GM23338 (cell line): ENCODE results near the gene EML2. TPM values are rescaled to one million over a fixed set of nuclear protein-coding genes. Genes with fewer than 3 reads are reported as not detected.

Experiments
- ATAC-seq: fragments of 200-7000 bp; cut with Tn5 transposase; 3 replicates; pipeline ENCODE4 v1.9.1; 2020
- DNase-seq: peaks from one replicate; pipeline ENCODE4 v3.0.0-alpha.2; 2015; ENCODE audit warnings: low spot score
- H2AFZ ChIP-seq: fragments of 200-600 bp; sonication (generic); 2 replicates; pipeline ENCODE4 v1.8.0; 2016; ENCODE audit warnings: antibody characterized with exemption, mild to moderate bottlenecking, moderate library complexity
- H3F3A ChIP-seq: fragments of 200-600 bp; sonication (generic); replicated peaks from 2 replicates; pipeline ENCODE4 v1.8.0; 2017; ENCODE audit warnings: antibody characterized with exemption, mixed run types, low read depth
- H3K27ac ChIP-seq: fragments of 200-600 bp; sonication (generic); 2 replicates; pipeline ENCODE4 v1.6.1; 2016; ENCODE audit warnings: low read depth
- H3K27me3 ChIP-seq: fragments of 200-600 bp; sonication (generic); 2 replicates; pipeline ENCODE4 v1.8.0; 2016; ENCODE audit warnings: mild to moderate bottlenecking, mixed run types, moderate library complexity; ENCODE audit not compliant: insufficient read depth
- H3K36me3 ChIP-seq: fragments of 200-600 bp; sonication (generic); 2 replicates; pipeline ENCODE4 v1.8.0; 2016; ENCODE audit warnings: mild to moderate bottlenecking; ENCODE audit not compliant: insufficient read depth
- H3K4me1 ChIP-seq: fragments of 200-600 bp; sonication (generic); 2 replicates; pipeline ENCODE4 v1.8.0; 2016; ENCODE audit warnings: mild to moderate bottlenecking, moderate library complexity; ENCODE audit not compliant: insufficient read depth
- H3K4me2 ChIP-seq: fragments of 200-600 bp; sonication (generic); 2 replicates; pipeline ENCODE4 v1.7.1; 2017; ENCODE audit warnings: mixed run types
- H3K4me3 ChIP-seq: fragments of 200-600 bp; sonication (generic); 2 replicates; pipeline ENCODE4 v1.6.1; 2016; ENCODE audit warnings: mixed run types
- H3K79me2 ChIP-seq: fragments of 200-600 bp; sonication (generic); replicated peaks from 2 replicates; pipeline ENCODE4 v1.8.0; 2017; ENCODE audit warnings: mild to moderate bottlenecking; ENCODE audit not compliant: insufficient read depth
- H3K9me2 ChIP-seq: fragments of 200-600 bp; sonication (generic); 2 replicates; pipeline ENCODE4 v1.8.0; 2017; ENCODE audit not compliant: insufficient read depth
- H4K20me1 ChIP-seq: fragments of 200-600 bp; sonication (generic); replicated peaks from 2 replicates; pipeline ENCODE4 v1.8.0; 2017; ENCODE audit warnings: mild to moderate bottlenecking; ENCODE audit not compliant: insufficient read depth
- H3K27ac Mint-ChIP-seq: 2 replicates; pipeline ENCODE4 v1.8.0; 2020; ENCODE audit warnings: inconsistent platforms, mild to moderate bottlenecking, moderate library complexity, mixed read lengths
- H3K27me3 Mint-ChIP-seq: 3 replicates; pipeline ENCODE4 v1.8.0; 2022; ENCODE audit warnings: low read depth, mild to moderate bottlenecking, moderate library complexity, mixed read lengths, inconsistent platforms; ENCODE audit not compliant: insufficient read depth, poor library complexity
- H3K36me3 Mint-ChIP-seq: 3 replicates; pipeline ENCODE4 v1.8.0; 2021; ENCODE audit warnings: low read depth, mild to moderate bottlenecking, inconsistent platforms, moderate library complexity, mixed read lengths
- H3K4me1 Mint-ChIP-seq: 3 replicates; pipeline ENCODE4 v1.8.0; 2020; ENCODE audit warnings: mild to moderate bottlenecking, inconsistent platforms, mixed read lengths
- H3K4me3 Mint-ChIP-seq: 3 replicates; pipeline ENCODE4 v1.8.0; 2021; ENCODE audit warnings: moderate library complexity, mild to moderate bottlenecking, inconsistent platforms, mixed read lengths
- H3K9me3 Mint-ChIP-seq: 3 replicates; pipeline ENCODE4 v1.8.0; 2020; ENCODE audit warnings: moderate library complexity, mild to moderate bottlenecking, inconsistent platforms, mixed read lengths
- EZH2 ChIP-seq: fragments of 200-600 bp; sonication (generic); IDR thresholded peaks from one replicate; pipeline ENCODE4 v1.8.0; 2017; ENCODE audit warnings: antibody characterized with exemption, mild to moderate bottlenecking, low read depth; ENCODE audit not compliant: unreplicated experiment
- EZH2phosphoT487 ChIP-seq: fragments of 200-600 bp; sonication (generic); IDR thresholded peaks from one replicate; pipeline ENCODE4 v1.8.1; 2018; ENCODE audit warnings: antibody characterized with exemption; ENCODE audit not compliant: unreplicated experiment
- STAT1 ChIP-seq: IDR thresholded peaks from one replicate; pipeline ENCODE4 v1.6.1; 2016; ENCODE audit warnings: antibody characterized with exemption; ENCODE audit not compliant: unreplicated experiment
- long read RNA-seq: library from polyadenylated mRNA; unstranded; transcript quantifications from one replicate; pipeline ENCODE4 v2.0.0, GENCODE V29; 2020; ENCODE audit not compliant: unreplicated experiment
- polyA plus RNA-seq: library from polyadenylated mRNA; unstranded; fragments of >200 nt; fragmentation: Nextera tagmentation; extraction: Ambion mirVana; gene quantifications from 2 replicates; pipeline ENCODE4 v1.2.1, GENCODE V29; 2016
- total RNA-seq: library from RNA; depleted of rRNA; stranded (reverse); fragments of >200 nt; shearing (Covaris generic); gene quantifications from 2 replicates; pipeline ENCODE4 v1.2.3, GENCODE V29; 2014; rRNA removed
- TF ChIP-seq, protein P1 (sequence below), 2 experiments: fragments of 200-600 bp in 1 of 2; sonication (generic) in 1 of 2; conservative IDR thresholded peaks; 2 replicates each; pipeline versions ENCODE4 v1.5.1 to v1.6.1; 2016 to 2017; ENCODE audit warnings: antibody characterized with exemption in 2 of 2, low read depth in 2 of 2, mild to moderate bottlenecking in 2 of 2, moderate library complexity in 1 of 2
- TF ChIP-seq, protein P2 (sequence below): IDR thresholded peaks from one replicate; pipeline ENCODE4 v1.6.1; 2018; ENCODE audit warnings: antibody characterized with exemption; ENCODE audit not compliant: unreplicated experiment
- TF ChIP-seq, protein P3 (sequence below): IDR thresholded peaks from 2 replicates; pipeline ENCODE4 v1.6.1; 2016; ENCODE audit warnings: antibody characterized with exemption

The EML2 gene, protein sequence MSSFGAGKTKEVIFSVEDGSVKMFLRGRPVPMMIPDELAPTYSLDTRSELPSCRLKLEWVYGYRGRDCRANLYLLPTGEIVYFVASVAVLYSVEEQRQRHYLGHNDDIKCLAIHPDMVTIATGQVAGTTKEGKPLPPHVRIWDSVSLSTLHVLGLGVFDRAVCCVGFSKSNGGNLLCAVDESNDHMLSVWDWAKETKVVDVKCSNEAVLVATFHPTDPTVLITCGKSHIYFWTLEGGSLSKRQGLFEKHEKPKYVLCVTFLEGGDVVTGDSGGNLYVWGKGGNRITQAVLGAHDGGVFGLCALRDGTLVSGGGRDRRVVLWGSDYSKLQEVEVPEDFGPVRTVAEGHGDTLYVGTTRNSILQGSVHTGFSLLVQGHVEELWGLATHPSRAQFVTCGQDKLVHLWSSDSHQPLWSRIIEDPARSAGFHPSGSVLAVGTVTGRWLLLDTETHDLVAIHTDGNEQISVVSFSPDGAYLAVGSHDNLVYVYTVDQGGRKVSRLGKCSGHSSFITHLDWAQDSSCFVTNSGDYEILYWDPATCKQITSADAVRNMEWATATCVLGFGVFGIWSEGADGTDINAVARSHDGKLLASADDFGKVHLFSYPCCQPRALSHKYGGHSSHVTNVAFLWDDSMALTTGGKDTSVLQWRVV
- total RNA-seq (28.9 and 33.9 TPM in 2 replicates), polyA plus RNA-seq (7.1 and 8.0 TPM in 2 replicates)
- long read RNA-seq, partial matches to known transcripts: 1 of 3 reads
- long read RNA-seq, other reads (novel, unspliced or antisense): 0 of 3 reads

DNA sequence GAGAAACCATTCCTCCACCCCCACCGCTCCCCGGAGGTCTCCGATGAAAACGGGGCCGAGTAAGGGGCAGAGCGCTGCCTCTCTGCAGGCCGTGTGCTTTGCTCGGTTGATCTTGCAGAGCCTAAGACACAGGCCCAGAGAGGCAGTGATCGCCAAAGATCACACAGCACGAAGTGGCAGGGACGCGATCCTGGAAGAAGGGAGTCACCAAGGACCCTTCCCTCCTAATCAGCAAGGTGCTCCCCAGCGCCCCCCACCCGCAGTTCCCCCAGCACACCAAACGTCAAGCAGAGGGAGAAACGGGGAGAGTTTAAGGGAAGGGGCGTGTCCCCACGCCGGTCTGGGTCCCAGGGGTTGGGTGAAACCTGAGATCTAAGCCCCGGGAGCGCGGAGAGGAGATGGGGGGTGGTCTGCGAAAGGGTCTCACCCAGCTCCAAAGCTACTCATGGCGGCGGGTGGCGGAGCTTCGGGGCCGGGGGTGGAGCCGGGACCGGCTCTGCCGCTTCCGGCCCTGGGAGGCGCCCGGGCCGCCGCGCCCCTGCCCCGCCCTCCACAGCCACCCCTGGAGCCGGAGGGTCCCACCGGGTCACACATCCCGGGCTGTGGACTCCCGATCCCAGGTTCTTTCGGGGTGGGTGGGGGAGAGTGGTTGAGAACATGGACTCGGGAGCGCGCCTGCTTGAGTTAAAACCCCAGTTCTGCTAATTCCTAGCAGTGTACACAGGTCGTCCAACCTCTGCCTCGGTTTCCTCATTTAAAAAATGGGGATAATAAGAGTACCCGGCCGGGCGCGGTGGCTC is at the start of gene EML2:
EML2 (minus strand) TSS at position 468 of the 800 bp plus-strand sequence; CDS start at position 447, 21 bp downstream.
- ATAC-seq: peak; percentile 43
- peak within 1 kb of the TSS; percentile 92 for H3K27ac Mint-ChIP-seq
- peak within 1 kb of the TSS; percentile 76 for H2AFZ ChIP-seq

DNA sequence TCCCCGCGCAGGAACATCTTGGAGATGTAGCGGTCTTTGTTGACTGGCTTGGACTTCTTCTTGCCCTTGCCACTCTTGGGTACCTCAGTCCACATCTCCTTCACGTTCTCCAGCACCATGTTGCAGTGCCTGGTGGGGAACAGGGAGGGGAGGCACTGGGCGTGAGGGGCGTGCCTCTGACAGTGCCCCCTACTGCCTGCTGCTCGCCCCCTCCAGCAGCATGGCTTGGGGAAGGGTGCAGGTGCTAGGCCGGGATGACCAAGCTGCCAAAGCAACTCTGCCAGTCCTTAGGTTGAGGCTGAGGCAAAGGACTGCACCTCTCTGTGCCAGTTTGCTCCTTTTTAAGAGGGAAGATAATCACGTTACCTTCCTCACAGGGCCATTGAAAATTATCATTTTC is 48.4 kb upstream of the EML2 start:
- Mint-ChIP-seq H3K4me3 (no peak overlapping the region), H3K27ac (no peak overlapping the region), H3K36me3 (peaks cover 59% of the 10 kb centered on the region), H3K27me3 (peaks cover 18% of the 10 kb centered on the region), H3K4me1 (peaks cover 4% of the 10 kb centered on the region), H3K9me3 (no peaks in the 10 kb centered on the region; the same call in 2 of the 3 replicates)
- H3K27me3 ChIP-seq: no peaks in the 10 kb centered on the region
- H3K4me3 ChIP-seq: no peak overlapping the region
- H3K79me2 ChIP-seq: peaks cover 23% of the 10 kb centered on the region
- no peak overlapping the region for H3K4me2 ChIP-seq
- no peak for DNase-seq
- ATAC-seq: no peak
- peaks cover 11% of the 10 kb centered on the region; the same call in 1 of the 2 replicates for H3F3A ChIP-seq
- peaks cover 24% of the 10 kb centered on the region for H3K36me3 ChIP-seq
- TF ChIP-seq, protein P1, sequence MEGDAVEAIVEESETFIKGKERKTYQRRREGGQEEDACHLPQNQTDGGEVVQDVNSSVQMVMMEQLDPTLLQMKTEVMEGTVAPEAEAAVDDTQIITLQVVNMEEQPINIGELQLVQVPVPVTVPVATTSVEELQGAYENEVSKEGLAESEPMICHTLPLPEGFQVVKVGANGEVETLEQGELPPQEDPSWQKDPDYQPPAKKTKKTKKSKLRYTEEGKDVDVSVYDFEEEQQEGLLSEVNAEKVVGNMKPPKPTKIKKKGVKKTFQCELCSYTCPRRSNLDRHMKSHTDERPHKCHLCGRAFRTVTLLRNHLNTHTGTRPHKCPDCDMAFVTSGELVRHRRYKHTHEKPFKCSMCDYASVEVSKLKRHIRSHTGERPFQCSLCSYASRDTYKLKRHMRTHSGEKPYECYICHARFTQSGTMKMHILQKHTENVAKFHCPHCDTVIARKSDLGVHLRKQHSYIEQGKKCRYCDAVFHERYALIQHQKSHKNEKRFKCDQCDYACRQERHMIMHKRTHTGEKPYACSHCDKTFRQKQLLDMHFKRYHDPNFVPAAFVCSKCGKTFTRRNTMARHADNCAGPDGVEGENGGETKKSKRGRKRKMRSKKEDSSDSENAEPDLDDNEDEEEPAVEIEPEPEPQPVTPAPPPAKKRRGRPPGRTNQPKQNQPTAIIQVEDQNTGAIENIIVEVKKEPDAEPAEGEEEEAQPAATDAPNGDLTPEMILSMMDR (conservative IDR thresholded peaks at IDR 0.05; ENCODE audit: low read depth in 2 of 2): 0 out of 4 replicates have a peak, but pooled peaks of 1 of the 2 experiments have one; percentile 12
- TF ChIP-seq, protein P2, sequence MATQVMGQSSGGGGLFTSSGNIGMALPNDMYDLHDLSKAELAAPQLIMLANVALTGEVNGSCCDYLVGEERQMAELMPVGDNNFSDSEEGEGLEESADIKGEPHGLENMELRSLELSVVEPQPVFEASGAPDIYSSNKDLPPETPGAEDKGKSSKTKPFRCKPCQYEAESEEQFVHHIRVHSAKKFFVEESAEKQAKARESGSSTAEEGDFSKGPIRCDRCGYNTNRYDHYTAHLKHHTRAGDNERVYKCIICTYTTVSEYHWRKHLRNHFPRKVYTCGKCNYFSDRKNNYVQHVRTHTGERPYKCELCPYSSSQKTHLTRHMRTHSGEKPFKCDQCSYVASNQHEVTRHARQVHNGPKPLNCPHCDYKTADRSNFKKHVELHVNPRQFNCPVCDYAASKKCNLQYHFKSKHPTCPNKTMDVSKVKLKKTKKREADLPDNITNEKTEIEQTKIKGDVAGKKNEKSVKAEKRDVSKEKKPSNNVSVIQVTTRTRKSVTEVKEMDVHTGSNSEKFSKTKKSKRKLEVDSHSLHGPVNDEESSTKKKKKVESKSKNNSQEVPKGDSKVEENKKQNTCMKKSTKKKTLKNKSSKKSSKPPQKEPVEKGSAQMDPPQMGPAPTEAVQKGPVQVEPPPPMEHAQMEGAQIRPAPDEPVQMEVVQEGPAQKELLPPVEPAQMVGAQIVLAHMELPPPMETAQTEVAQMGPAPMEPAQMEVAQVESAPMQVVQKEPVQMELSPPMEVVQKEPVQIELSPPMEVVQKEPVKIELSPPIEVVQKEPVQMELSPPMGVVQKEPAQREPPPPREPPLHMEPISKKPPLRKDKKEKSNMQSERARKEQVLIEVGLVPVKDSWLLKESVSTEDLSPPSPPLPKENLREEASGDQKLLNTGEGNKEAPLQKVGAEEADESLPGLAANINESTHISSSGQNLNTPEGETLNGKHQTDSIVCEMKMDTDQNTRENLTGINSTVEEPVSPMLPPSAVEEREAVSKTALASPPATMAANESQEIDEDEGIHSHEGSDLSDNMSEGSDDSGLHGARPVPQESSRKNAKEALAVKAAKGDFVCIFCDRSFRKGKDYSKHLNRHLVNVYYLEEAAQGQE: no peak
- TF ChIP-seq STAT1: no peak
- TF ChIP-seq EZH2phosphoT487: no peak
- H3K9me2 ChIP-seq: no peaks in the 10 kb centered on the region
- H3K27ac ChIP-seq: no peak overlapping the region
- H2AFZ ChIP-seq: no peak overlapping the region
- H4K20me1 ChIP-seq: peaks cover 20% of the 10 kb centered on the region
- H3K4me1 ChIP-seq: peaks cover 5% of the 10 kb centered on the region; the same call in 1 of the 2 replicates

More for the DNA sequence above, at the start of gene EML2:
- peak; percentile 97 for DNase-seq
- Histone ChIP-seq H3K4me1 (peaks cover 32% of the 10 kb centered on the region), H3K4me3 (peak within 1 kb of the TSS; percentile 55), H3K36me3 (no peaks in the 10 kb centered on the region), H4K20me1 (no peaks in the 10 kb centered on the region), H3K27me3 (peaks cover 10% of the 10 kb centered on the region; the same call in 1 of the 2 replicates), H3F3A (peaks cover 38% of the 10 kb centered on the region), H3K4me2 (peak within 1 kb of the TSS; percentile 86), H3K9me2 (no peaks in the 10 kb centered on the region), H3K27ac (peak within 1 kb of the TSS; percentile 45; the same call in 1 of the 2 replicates), H3K79me2 (no peaks in the 10 kb centered on the region)
- H3K4me1 Mint-ChIP-seq: peaks cover 32% of the 10 kb centered on the region
- peaks cover 38% of the 10 kb centered on the region for H3K27me3 Mint-ChIP-seq
- H3K36me3 Mint-ChIP-seq: no peaks in the 10 kb centered on the region
- peaks cover 3% of the 10 kb centered on the region; the same call in 2 of the 3 replicates for H3K9me3 Mint-ChIP-seq
- TF ChIP-seq, protein P3, sequence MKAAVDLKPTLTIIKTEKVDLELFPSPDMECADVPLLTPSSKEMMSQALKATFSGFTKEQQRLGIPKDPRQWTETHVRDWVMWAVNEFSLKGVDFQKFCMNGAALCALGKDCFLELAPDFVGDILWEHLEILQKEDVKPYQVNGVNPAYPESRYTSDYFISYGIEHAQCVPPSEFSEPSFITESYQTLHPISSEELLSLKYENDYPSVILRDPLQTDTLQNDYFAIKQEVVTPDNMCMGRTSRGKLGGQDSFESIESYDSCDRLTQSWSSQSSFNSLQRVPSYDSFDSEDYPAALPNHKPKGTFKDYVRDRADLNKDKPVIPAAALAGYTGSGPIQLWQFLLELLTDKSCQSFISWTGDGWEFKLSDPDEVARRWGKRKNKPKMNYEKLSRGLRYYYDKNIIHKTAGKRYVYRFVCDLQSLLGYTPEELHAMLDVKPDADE: no peak
- TF ChIP-seq, protein P1 (conservative IDR thresholded peaks at IDR 0.05; ENCODE audit: low read depth in 2 of 2): peak; percentile 39 to 64
- TF ChIP-seq EZH2: no peak
- peak within 1 kb of the TSS; percentile 86 for H3K4me3 Mint-ChIP-seq
